Measurements from ENCODE around the gene LRIT1.
"Not testable (repeated sequence)": the region's sequence is repeated elsewhere in the genome, so short reads cannot be mapped to it uniquely, and the experiment has no call there.

Gene LRIT1

GRCh38 chr10:84241185-84241790, at the start of gene LRIT1:
TSS of gene LRIT1 (minus strand) at chr10:84241546. CDS start at chr10:84241439, 107 bp downstream.
- DNase-seq: no peak

- no peak for DNase-seq
Measured at GRCh38 chr10:84290235-84290634, 48.9 kb upstream of the LRIT1 start.

DNA sequence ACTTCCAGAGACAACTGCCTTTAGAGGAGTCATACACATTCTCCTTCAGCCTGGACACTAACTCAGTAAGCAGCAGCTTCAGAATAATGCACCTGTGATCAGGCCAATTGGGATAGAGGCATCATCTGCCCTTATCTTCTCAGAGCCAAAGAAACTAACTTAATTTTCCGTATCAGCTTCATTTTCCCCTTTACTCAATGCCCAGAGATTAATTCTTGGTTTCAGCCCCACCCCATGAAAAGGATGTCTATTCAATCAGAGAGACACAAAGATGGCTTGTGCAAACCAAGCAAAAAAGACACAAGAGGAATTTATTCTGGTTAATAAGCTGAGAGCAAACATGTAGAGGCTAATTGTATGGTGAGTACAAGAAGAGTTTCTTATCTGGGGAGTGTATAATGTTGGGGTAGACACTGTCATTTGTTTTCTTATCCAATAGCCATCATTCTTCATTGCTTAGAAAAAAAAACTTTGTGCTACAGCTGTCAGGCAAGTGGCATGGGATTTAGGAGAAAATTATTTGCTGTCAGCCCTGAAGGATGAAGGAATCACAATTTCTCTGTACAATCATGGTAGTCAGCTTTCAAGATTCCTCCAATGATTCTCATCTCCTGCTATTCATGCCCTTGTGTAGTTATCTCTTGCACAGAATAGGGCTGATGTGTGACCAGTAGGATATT, 48.3 kb upstream of the LRIT1 start:
- DNase-seq: no peak

DNA sequence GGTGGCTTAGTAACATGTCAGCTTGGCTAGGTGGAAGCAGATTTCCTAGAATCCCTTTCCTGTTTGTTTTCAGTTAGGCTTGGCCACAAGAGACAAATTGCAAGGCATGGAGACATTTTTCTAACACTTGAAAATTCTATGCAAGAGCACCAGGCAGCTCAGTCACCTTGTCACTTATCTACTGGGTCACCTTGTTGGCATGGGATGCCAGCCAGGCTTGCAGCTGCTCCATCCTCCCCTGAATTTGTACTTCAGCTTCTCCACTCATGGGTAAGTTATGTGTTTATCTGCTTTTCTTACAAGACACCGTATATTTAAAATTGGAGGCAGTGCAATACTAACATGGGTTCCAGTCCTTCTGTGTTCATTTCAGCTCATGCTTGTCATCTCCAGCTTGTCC, 46.8 kb upstream of the LRIT1 start:
- DNase-seq: no peak

DNA sequence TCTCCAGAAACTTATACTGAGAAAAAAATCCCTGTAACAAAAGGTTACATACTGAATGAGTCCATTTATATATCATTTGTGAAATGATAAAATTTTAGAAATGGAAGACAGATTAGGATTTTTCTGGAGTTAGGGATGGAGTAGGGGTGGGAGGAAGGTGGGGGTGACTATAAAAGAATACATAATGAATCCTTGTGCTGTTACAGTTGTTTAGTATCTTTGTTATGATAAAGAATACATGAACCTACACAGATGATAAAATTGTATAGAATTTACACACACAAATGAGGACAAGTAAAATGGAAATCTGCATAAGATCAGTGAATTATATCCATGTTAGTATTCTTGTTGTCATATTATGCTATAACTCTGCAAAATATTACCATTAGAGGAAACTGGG, 45.3 kb upstream of the LRIT1 start:
- no peak for DNase-seq

DNA sequence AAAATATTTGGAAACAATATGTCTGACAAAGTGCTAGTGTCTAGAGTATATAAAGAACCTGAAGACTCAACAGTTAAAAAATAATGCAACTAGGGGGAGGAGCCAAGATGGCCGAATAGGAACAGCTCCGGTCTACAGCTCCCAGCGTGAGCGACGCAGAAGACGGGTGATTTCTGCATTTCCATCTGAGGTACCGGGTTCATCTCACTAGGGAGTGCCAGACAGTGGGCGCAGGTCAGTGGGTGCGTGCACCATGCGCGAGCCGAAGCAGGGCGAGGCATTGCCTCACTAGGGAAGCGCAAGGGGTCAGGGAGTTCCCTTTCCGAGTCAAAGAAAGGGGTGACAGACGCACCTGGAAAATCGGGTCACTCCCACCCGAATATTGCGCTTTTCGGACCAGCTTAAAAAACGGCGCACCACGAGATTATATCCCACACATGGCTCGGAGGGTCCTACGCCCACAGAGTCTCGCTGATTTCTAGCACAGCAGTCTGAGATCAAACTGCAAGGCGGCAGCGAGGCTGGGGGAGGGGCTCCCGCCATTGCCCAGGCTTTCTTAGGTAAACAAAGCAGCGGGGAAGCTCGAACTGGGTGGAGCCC, 38.6 kb upstream of the LRIT1 start:
- not testable (repeated sequence) for DNase-seq

- DNase-seq: peak; percentile 5
Measured at GRCh38 chr10:84270708-84271107, 29.4 kb upstream of the LRIT1 start.

- no peak for DNase-seq
Measured at GRCh38 chr10:84269773-84270172, 28.4 kb upstream of the LRIT1 start.

DNA sequence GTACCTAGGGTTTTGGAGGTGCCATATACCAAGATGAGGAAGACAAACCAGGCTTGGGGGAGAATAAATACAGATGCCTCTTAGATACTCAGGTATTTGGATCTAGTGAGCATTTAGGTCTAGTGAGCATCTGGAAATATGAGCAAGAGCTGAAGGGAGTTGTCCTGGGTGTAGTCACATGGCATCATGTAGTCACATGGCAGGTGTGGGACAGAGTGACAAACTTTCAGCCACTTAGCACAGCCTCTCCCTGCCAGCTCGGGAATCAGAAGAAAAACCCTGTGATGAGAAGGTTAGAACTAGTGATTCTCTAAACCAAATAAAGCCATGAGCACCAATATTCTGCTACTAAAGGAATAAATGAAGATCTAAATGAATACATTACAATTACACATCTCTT, 27.8 kb upstream of the LRIT1 start:
- no peak for DNase-seq

- DNase-seq: no peak
Measured at GRCh38 chr10:84267503-84268126, 26.3 kb upstream of the LRIT1 start.

DNA sequence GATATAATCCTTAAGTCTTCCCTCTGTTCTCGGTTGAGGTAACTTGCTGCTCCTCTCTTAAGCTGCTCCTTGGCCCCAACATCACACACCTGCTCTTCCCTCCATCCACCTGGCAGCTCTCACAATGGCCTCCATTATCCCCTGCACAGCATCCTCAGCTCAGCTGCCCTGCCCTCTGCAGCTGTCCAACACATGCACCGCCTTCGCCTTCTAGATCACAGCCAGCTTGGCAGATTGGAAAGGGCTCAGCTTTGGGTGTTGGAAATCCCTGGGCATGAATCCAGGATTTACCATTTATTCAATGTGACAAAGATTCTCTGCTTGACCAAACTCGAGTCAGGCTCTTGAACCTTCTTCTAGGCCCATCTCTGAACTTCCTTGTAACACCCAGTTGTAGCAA, 24.1 kb upstream of the LRIT1 start:
- DNase-seq: no peak

- peak; percentile 1 for DNase-seq
Measured at GRCh38 chr10:84264611-84265141, 23.3 kb upstream of the LRIT1 start.

- DNase-seq: no peak
Measured at GRCh38 chr10:84263716-84264115, 22.4 kb upstream of the LRIT1 start.

DNA sequence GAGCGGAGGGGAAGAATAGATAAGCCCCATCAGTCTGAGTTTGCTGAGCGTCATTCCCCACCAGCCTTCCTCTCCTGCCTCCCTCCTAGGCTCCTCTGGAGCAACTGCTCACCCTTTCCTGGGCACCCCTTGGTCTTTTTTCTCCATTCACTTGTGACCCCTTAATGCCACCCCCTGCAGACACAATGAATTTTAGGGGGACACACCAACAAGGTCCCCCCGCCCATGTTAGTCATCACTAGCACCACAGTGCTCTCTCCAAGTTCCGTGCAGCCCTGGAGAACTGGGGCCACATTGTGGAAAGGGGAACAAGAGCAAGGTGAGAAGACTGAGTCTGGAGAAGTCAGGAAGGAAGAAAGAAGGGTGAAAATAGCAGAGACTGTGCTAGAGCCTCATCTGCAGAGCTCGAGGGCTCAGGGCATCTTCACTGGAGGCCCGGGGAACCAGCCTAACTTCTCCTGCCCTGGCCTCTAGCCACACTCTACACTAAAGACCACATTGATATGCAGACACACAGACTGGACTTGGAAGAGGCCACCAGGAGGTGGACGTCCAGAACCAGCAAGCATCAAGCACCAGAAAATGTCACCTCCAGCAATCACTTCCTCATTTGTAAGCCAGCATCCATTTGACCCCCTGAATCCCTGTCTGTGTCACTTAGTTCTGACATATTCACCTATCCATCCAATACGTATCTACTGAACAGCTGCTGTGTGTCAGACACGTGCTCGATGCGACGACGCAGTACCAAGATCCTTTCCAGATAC, 21.0 kb upstream of the LRIT1 start:
- DNase-seq: no peak

DNA sequence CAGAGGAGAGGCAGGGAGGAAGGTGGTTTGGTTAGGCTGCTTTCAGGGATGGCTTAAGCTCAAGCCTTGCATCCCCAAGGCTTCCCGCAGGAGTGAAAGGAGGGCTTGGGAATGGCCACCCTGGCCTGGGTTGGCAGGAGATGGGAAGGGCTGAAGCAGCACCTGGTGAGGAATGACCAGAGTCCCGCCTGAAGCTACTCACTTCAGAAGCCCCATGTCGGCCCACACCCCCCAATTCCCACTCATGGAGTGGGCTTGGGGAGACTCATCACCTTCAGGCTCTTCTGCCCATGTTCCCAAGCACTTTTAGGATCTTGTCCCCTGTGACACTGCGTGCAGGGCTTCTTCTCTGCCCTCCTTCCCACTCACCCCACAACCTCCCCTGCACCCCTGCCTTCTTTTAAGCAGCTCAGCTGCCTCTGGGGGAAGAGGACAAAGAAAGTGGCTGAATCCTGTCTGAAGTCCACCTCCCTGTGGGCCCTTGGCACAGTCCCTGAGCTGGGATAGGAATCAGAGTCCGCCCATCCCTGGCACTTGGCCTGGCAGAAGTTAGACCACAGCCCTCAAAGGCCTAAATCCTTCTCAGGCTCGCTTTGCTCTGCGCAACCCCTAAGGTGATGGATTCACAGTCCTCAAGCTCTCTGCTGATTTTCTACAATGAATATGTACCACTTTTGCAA, 20.0 kb upstream of the LRIT1 start:
- no peak for DNase-seq

DNA sequence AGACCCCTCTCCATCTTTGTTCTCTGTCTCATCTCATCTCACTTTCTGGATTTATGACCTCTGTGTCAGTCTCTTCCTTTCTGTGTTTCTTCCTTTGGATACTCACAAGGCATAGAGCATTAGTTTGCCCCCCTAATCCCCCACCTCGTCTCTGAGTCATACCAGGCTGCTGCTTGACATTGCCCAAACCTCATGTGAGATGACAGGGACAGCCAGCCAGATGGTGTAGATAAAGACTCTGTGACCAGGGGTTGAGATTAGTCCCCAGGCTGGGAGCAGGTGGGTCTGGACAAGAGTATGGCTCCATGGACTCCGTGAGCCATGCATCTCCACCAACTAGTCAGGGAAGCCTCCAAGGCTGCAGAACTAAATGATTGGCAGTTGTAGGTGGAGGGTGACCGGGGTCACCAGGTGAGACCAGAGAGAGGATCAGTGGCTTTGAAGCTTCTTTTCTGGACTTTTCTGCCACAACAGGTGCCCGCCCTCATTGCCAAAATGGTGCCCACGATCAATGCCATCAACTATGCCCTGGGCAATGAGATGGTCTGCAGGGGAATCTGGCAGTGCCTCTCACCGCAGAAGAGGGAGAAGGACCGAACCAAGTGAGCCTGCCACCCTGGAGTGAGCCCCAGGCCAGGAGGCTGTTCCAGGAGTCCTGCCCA, 16.8 kb upstream of the LRIT1 start:
- DNase-seq: no peak

- no peak for DNase-seq
Measured at GRCh38 chr10:84257343-84258020, 16.1 kb upstream of the LRIT1 start.

DNA sequence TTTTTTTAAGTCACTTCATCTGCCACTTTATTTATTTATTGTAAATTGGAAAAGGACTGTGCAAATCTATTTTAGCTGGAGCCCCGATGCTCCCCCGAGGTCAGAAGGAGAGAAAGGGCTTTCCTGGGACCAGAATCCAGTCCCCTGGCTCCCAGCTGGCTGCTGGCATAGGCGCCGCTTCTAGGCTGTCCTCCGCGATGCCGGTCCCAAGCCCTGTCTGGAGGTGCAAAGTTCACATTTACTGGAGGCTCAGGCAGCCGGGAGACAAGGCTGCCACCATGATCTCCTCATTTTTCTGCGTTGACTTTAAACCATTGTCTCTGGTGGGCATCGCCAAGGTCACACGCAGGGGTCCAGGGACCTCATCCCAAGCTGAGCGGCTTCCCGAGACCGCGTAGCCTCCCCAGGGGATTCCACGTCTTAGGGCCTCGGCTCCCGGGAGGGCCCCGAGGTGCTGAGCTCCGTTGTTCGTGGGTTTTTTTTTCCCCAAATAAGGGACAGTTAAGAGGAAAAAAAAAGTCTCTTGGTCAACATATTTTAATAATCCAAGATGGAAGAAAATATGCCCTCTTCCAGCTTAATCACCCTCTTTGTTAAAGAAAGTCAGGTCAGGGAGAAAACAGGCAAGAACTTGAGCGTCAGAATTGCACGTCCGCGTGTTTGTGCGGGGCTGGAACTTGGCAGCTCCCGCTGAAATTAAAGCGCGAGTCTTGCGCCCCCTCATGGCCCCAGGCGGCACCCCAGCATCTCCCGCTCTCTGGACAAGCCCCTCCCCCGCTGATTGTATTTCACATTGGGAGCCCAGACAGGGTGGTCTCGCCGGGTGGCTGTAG, 15.4 kb upstream of the LRIT1 start:
- DNase-seq: no peak

GRCh38 chr10:84254552-84255478, 13.5 kb upstream of the LRIT1 start:
- no peak for DNase-seq

All from NCI-H187 treated with DMSO at 0.1 percent for 48 hours (cell line).